ENCODE data around the gene TMEM175.
"Not testable (repeated sequence)": the region's sequence is repeated elsewhere in the genome, so short reads cannot be mapped to it uniquely, and the experiment has no call there.

The TMEM175 gene

GRCh38 chr4:997375-998071 is 65.3 kb downstream of the TMEM175 start:
- Mint-ChIP-seq H3K36me3 (no peaks in the 10 kb centered on the region), H3K9me3 (peaks cover 3% of the 10 kb centered on the region), H3K27ac (no peak overlapping the region), H3K4me3 (no peak overlapping the region), H3K27me3 (peaks cover 42% of the 10 kb centered on the region), H3K4me1 (peaks cover 35% of the 10 kb centered on the region)
- ATAC-seq, result peak; percentile 18

GRCh38 chr4:998096-998691 is 65.9 kb downstream of the TMEM175 start:
- Mint-ChIP-seq H3K36me3 (no peaks in the 10 kb centered on the region), H3K4me3 (no peak overlapping the region)

GRCh38 chr4:999240-999863 is 67.1 kb downstream of the TMEM175 start:
- H3K27ac Mint-ChIP-seq, result not testable (repeated sequence)
- peaks cover 50% of the 10 kb centered on the region for H3K27me3 Mint-ChIP-seq

More at GRCh38 chr4:998096-998691, 65.9 kb downstream of the TMEM175 start:
- Mint-ChIP-seq H3K9me3 (peaks cover 3% of the 10 kb centered on the region), H3K27ac (no peak overlapping the region), H3K4me1 (peaks cover 35% of the 10 kb centered on the region), H3K27me3 (peaks cover 42% of the 10 kb centered on the region)
- no peak for ATAC-seq

GRCh38 chr4:999882-1000425 is 67.7 kb downstream of the TMEM175 start:
- H3K27me3 Mint-ChIP-seq, result peaks cover 56% of the 10 kb centered on the region
- no peaks in the 10 kb centered on the region for H3K36me3 Mint-ChIP-seq
- peaks cover 35% of the 10 kb centered on the region for H3K4me1 Mint-ChIP-seq
- H3K9me3 Mint-ChIP-seq, result peaks cover 3% of the 10 kb centered on the region
- no peak for ATAC-seq
- no peak overlapping the region for H3K27ac Mint-ChIP-seq
- no peak overlapping the region for H3K4me3 Mint-ChIP-seq

More at GRCh38 chr4:999240-999863, 67.1 kb downstream of the TMEM175 start:
- not testable (repeated sequence) for H3K9me3 Mint-ChIP-seq, H3K4me3 Mint-ChIP-seq, ATAC-seq, H3K36me3 Mint-ChIP-seq
- H3K4me1 Mint-ChIP-seq, result peaks cover 35% of the 10 kb centered on the region

- Mint-ChIP-seq H3K27me3 (peaks cover 59% of the 10 kb centered on the region), H3K27ac (no peak overlapping the region), H3K4me3 (no peak overlapping the region), H3K36me3 (no peaks in the 10 kb centered on the region), H3K9me3 (peaks cover 3% of the 10 kb centered on the region), H3K4me1 (peaks cover 30% of the 10 kb centered on the region)
- peak; percentile 27 for ATAC-seq
These were observed 68.5 kb downstream of the TMEM175 start for GRCh38 chr4:1000686-1001260.

GRCh38 chr4:1001561-1002130 is 69.4 kb downstream of the TMEM175 start:
- Mint-ChIP-seq H3K36me3 (no peaks in the 10 kb centered on the region), H3K9me3 (peaks cover 3% of the 10 kb centered on the region), H3K4me1 (peaks cover 30% of the 10 kb centered on the region), H3K27me3 (peaks cover 59% of the 10 kb centered on the region), H3K27ac (no peak overlapping the region), H3K4me3 (no peak overlapping the region)
- no peak for ATAC-seq

GRCh38 chr4:1002131-1002630 is 69.9 kb downstream of the TMEM175 start:
- Mint-ChIP-seq H3K27ac (no peak overlapping the region), H3K27me3 (peaks cover 59% of the 10 kb centered on the region), H3K4me3 (no peak overlapping the region), H3K9me3 (peaks cover 3% of the 10 kb centered on the region), H3K4me1 (peaks cover 31% of the 10 kb centered on the region), H3K36me3 (no peaks in the 10 kb centered on the region)
- ATAC-seq, result peak; percentile 25

- Mint-ChIP-seq H3K4me1 (peaks cover 32% of the 10 kb centered on the region), H3K4me3 (no peak overlapping the region), H3K27me3 (peaks cover 61% of the 10 kb centered on the region), H3K9me3 (peaks cover 5% of the 10 kb centered on the region), H3K36me3 (no peaks in the 10 kb centered on the region), H3K27ac (no peak overlapping the region)
- ATAC-seq, result peak; percentile 6
These were observed 70.5 kb downstream of the TMEM175 start for GRCh38 chr4:1002631-1003251.

- peak; percentile 12 for ATAC-seq
- H3K27me3 Mint-ChIP-seq, result peaks cover 61% of the 10 kb centered on the region
- no peak overlapping the region for H3K4me3 Mint-ChIP-seq
- H3K36me3 Mint-ChIP-seq, result no peaks in the 10 kb centered on the region
- no peak overlapping the region for H3K27ac Mint-ChIP-seq
- H3K9me3 Mint-ChIP-seq, result peaks cover 5% of the 10 kb centered on the region
- peaks cover 32% of the 10 kb centered on the region for H3K4me1 Mint-ChIP-seq
These were observed 71.2 kb downstream of the TMEM175 start for GRCh38 chr4:1003271-1004070.

- no peaks in the 10 kb centered on the region for H3K36me3 Mint-ChIP-seq
- H3K4me3 Mint-ChIP-seq, result no peak overlapping the region
- peaks cover 5% of the 10 kb centered on the region for H3K9me3 Mint-ChIP-seq
- H3K4me1 Mint-ChIP-seq, result peaks cover 32% of the 10 kb centered on the region
- peaks cover 61% of the 10 kb centered on the region for H3K27me3 Mint-ChIP-seq
- no peak overlapping the region for H3K27ac Mint-ChIP-seq
- ATAC-seq, result no peak
These were observed 71.8 kb downstream of the TMEM175 start for GRCh38 chr4:1004071-1004418.

GRCh38 chr4:1004557-1005485 is 72.6 kb downstream of the TMEM175 start:
- Mint-ChIP-seq H3K36me3 (no peaks in the 10 kb centered on the region), H3K27ac (no peak overlapping the region), H3K9me3 (peaks cover 2% of the 10 kb centered on the region), H3K27me3 (peaks cover 60% of the 10 kb centered on the region), H3K4me3 (no peak overlapping the region), H3K4me1 (peaks cover 28% of the 10 kb centered on the region)
- no peak for ATAC-seq

GRCh38 chr4:1006856-1007255 is 74.6 kb downstream of the TMEM175 start:
- Mint-ChIP-seq H3K9me3 (peaks cover 2% of the 10 kb centered on the region), H3K4me3 (no peak overlapping the region), H3K27me3 (peaks cover 60% of the 10 kb centered on the region), H3K4me1 (peaks cover 32% of the 10 kb centered on the region), H3K27ac (no peak overlapping the region), H3K36me3 (no peaks in the 10 kb centered on the region)
- no peak for ATAC-seq
